VCaP (cell line): ENCODE measurements around the gene SAPCD2.

Experiments
- H3K27ac ChIP-seq: fragments of 450-650 bp; 2 replicates; pipeline ENCODE4 v1.5.1; 2017
- TF ChIP-seq, protein P1 (sequence below): fragments of 450-650 bp; conservative IDR thresholded peaks from 2 replicates; pipeline ENCODE4 v1.5.1; 2017; ENCODE audit warnings: mild to moderate bottlenecking, moderate library complexity

SAPCD2 gene

DNA sequence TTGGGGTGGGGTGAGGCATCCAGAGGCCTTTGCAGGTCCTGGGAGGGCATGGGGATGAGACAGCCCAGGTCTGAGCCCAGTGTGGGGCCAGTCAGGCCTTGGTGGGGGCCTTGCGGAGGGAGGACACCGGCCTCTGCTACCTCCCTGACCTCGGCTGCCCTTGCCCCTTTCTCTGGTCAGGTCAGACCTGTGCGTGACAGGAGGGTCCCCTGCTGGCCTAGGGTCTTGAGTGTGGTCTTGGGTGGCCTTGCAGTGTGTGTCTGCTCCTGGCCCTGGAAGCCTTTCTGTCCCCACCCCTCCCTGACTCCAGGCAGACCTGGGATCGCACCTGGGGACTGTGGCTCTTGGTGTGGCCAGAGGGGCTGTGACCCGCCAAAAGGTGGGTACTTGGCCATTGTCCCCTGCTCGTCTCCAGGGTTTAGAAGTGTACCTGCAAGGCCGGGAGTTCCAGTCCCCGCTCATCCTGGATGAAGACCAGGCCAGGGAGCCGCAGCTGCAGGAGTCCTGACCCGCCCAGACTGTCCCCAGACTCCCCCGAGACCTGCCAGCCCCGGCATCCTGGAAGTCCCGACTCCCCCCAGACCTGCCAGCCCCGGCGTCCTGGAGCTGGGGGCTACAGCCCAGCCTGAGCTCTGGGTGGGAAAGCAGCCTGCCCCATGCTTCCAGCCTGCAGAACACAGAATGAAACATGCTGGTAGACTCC lies 12.0 kb upstream of the SAPCD2 start:
- TF ChIP-seq, protein P1, sequence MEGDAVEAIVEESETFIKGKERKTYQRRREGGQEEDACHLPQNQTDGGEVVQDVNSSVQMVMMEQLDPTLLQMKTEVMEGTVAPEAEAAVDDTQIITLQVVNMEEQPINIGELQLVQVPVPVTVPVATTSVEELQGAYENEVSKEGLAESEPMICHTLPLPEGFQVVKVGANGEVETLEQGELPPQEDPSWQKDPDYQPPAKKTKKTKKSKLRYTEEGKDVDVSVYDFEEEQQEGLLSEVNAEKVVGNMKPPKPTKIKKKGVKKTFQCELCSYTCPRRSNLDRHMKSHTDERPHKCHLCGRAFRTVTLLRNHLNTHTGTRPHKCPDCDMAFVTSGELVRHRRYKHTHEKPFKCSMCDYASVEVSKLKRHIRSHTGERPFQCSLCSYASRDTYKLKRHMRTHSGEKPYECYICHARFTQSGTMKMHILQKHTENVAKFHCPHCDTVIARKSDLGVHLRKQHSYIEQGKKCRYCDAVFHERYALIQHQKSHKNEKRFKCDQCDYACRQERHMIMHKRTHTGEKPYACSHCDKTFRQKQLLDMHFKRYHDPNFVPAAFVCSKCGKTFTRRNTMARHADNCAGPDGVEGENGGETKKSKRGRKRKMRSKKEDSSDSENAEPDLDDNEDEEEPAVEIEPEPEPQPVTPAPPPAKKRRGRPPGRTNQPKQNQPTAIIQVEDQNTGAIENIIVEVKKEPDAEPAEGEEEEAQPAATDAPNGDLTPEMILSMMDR = no peak
- peak overlapping the region; percentile 100; the same call in 1 of the 2 replicates for H3K27ac ChIP-seq

DNA sequence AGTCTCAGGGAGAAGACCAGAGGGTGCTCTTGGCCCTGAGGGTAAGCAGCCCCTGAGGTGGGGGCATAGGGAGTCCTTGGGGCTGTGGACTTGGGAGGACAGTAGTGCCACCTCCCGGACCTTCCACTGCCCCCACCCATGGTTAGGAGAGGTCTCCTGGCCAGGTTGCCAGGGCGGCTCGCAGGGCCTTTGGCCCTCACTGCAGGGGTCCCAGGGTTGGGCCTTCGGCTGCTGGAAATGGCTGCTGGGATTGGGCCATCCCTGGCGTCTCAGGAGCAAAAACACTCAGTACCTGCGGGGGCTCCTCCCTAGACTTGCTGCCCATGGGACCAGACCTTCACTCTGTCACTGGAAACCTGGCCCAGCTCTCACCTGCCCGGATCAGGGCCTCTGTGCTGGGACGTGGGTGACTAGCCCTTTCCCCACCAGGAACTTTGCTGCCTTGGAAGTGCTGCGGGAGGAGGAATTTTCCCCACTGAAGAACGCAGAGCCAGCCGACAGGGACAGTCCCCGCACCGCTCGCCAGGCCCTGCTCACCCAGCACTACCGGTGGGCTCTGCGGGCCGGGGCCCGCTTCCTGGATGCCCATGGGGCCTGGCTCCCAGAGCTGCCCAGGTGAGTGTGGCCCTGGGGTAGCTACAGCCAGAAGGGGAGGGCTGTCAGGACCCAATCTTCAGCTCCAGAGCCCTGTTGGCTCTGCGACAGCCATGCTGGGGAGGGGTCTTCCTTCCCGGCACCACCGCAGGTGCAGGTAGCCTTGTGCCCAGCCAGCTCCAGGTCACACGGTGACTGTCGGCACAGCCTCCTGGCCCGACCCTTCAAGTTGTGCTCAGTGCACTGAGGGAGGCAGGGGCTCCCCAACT lies 10.1 kb upstream of the SAPCD2 start:
- H3K27ac ChIP-seq = peak overlapping the region; percentile 100
- TF ChIP-seq, protein P1 = no peak

DNA sequence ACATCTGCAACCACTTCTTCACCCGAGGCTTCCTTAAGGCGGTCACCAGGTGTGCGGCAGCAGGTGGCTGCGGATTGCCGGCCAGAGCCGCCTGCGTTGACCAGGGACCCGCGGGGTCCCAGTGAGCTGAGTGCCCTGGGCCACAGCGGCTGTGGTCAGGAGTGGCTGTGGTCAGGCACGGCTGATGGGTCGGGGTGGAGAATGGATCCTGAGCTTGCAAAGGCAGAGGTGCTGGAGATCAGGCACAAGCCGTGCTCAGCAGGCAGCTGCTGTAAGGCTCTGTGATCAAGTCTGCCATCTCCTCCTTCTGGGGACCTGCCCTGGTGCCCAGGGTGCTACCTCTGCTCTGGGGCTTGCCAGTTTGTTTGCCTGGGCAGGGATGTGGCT lies 9.0 kb upstream of the SAPCD2 start:
- TF ChIP-seq, protein P1 = no peak
- H3K27ac ChIP-seq = peak overlapping the region; percentile 100; the same call in 1 of the 2 replicates

DNA sequence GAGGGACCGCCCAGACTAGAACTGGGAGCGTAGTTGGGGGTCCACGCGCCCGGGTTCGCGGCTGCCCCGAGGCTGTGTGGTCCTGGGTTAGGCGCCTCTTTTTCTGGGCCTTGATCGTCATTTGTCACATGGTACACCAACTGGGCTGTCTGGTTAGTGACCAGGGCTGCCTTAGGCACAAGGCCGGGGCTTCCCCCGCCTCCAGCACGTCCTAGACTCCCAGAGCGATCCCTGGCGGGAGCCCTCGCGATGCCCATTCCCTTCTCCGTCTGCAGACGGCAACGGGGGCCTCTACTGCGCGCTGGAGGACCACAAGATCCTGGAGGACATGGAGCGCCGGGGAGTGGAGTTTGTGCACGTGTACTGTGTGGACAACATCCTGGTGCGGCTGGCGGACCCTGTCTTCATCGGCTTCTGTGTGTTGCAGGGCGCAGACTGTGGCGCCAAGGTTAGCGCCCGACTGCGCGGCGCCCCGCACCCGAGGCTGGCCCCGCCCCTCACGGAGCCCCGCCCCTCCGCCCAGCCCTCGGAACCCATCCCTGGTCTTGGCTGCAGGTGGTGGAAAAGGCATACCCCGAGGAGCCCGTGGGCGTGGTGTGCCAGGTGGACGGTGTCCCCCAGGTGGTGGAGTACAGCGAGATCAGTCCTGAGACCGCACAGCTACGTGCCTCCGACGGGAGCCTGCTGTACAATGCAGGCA lies 8.5 kb upstream of the SAPCD2 start:
- TF ChIP-seq, protein P1 = no peak
- peak overlapping the region; percentile 100 for H3K27ac ChIP-seq

DNA sequence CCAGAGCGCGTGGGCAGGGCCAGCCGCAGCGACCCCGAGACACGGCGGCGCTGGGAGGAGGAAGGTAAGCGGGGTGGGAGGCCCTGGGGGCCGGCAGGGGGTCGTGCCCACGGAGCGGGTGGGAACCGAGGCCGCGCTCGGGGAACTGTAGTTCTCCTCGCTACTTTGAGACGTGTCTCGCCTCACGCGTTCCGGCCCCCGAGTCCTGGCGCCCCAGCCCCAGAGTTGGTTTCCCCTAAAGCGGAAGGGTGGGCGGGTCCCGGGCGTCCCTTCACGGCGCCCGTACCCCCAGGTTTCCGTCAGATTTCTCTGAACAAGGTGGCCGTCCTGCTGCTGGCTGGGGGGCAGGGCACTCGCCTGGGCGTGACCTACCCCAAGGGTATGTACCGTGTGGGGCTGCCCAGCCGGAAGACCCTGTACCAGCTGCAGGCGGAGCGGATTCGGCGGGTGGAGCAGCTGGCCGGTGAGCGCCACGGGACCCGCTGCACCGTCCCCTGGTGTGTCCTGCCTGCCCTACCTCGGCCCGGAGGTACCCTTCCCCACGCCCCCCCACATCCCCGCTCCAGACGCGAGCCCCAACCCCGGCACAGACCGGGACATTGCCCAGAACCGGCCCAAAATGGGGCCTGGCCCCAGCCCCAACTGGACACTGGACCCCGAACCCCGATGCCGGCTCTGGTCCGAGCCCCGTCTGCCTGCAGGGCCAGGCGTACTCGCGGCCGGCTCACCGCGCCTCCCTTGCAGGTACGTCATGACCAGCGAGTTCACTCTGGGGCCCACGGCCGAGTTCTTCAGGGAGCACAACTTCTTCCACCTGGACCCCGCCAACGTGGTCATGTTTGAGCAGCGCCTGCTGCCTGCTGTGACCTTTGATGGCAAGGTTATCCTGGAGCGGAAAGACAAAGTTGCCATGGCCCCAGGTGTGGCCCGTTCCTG lies 7.7 kb upstream of the SAPCD2 start:
- TF ChIP-seq, protein P1 = no peak
- peak overlapping the region; percentile 100 for H3K27ac ChIP-seq

DNA sequence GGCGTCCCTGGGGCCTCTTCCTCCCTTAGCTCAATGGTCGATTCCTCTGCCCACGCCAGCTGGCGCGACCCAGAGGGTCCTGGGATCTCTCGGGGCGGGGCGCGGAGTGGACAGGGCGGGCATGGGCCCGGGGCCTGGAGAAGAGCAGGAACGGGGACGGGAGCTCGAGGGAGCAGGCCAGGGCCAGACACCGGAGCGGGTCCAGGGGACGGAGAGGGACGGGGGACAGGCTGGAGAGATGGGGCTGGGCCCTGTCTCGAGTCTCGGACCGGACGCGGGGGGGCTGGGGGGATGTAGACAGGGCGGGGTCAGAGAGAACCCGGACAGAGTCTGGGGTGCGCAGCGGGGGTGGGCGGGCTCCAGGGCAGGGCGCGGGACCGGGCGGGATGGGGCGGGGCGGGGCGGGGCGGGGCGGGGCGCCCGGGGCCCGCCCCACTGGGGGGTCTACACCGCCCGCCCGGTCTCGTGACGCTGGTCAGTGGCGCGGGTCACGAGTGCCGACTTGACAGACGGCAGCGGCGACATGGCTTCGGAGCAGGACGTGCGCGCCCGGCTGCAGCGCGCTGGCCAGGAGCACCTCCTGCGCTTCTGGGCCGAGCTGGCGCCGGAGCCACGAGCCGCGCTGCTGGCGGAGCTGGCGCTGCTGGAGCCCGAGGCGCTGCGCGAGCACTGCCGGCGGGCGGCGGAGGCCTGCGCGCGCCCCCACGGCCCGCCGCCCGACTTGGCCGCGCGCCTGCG lies 6.8 kb upstream of the SAPCD2 start, which contains the start of gene UAP1L1:
Gene UAP1L1 (plus strand): TSS at position 508 of the 738 bp plus-strand sequence. CDS start 16 bp downstream, at position 524.
- TF ChIP-seq, protein P1 = no peak
- peak within 1 kb of the TSS; percentile 100 for H3K27ac ChIP-seq
